Coronary artery (tissue), 2 donors: ENCODE results near the gene NXT1.

Experiments used
- DNase-seq: peaks from one replicate; pipeline ENCODE4 v3.0.0-alpha.2; 2017; ENCODE audit warnings: low spot score
- H3K27ac ChIP-seq, 2 donors: fragments of 200-600 bp; sonication (generic); one replicate each; pipeline ENCODE4 v1.5.1; 2016 to 2019
- H3K4me3 ChIP-seq: fragments of 200-600 bp; sonication (generic); 2 replicates; pipeline ENCODE4 v1.5.1; 2016; ENCODE audit warnings: mild to moderate bottlenecking, moderate library complexity
- CTCF ChIP-seq: fragments of 200-600 bp; sonication (generic); IDR thresholded peaks from one replicate; pipeline ENCODE4 v1.5.1; 2019; ENCODE audit warnings: antibody characterized with exemption

NXT1 gene

GRCh38 chr20:23374441-23374840 lies 23.9 kb downstream of the NXT1 start:
- H3K27ac ChIP-seq, result no peak overlapping the region
- H3K4me3 ChIP-seq, result no peak overlapping the region
- no peak for DNase-seq
- TF ChIP-seq CTCF, result no peak

- DNase-seq, result no peak
- H3K27ac ChIP-seq, result no peak overlapping the region
- no peak for TF ChIP-seq CTCF
- no peak overlapping the region for H3K4me3 ChIP-seq
These were observed 25.2 kb downstream of the NXT1 start for GRCh38 chr20:23375827-23376226.

GRCh38 chr20:23379772-23380171 lies 29.2 kb downstream of the NXT1 start:
- Histone ChIP-seq H3K4me3 (no peak overlapping the region), H3K27ac (no peak overlapping the region)
- no peak for TF ChIP-seq CTCF
- no peak for DNase-seq

- no peak overlapping the region for H3K27ac ChIP-seq
- no peak for DNase-seq
- TF ChIP-seq CTCF, result no peak
These were observed 31.3 kb downstream of the NXT1 start for GRCh38 chr20:23381876-23382275.

GRCh38 chr20:23386304-23387117 lies 35.9 kb downstream of the NXT1 start:
- H3K27ac ChIP-seq, result no peak overlapping the region
- TF ChIP-seq CTCF, result no peak
- no peak overlapping the region for H3K4me3 ChIP-seq
- DNase-seq, result no peak

More at GRCh38 chr20:23381876-23382275, 31.3 kb downstream of the NXT1 start:
- H3K4me3 ChIP-seq, result no peak overlapping the region

GRCh38 chr20:23387118-23387443 lies 36.5 kb downstream of the NXT1 start:
- TF ChIP-seq CTCF, result no peak
- DNase-seq, result no peak
- Histone ChIP-seq H3K27ac (no peak overlapping the region), H3K4me3 (no peak overlapping the region)

- TF ChIP-seq CTCF, result no peak
These were observed 39.6 kb downstream of the NXT1 start for GRCh38 chr20:23390091-23390774.

More at GRCh38 chr20:23390091-23390774, 39.6 kb downstream of the NXT1 start:
- Histone ChIP-seq H3K4me3 (no peak overlapping the region), H3K27ac (no peak overlapping the region)
- DNase-seq, result no peak
